ENCODE data around the gene ANOS1. TPM values are rescaled to one million over a fixed set of nuclear protein-coding genes. Genes with fewer than 3 reads are reported as not detected.

Gene ANOS1
- total and polyA plus RNA-seq, 4 donors: 36.9 to 154 (median 89.3) TPM

DNA sequence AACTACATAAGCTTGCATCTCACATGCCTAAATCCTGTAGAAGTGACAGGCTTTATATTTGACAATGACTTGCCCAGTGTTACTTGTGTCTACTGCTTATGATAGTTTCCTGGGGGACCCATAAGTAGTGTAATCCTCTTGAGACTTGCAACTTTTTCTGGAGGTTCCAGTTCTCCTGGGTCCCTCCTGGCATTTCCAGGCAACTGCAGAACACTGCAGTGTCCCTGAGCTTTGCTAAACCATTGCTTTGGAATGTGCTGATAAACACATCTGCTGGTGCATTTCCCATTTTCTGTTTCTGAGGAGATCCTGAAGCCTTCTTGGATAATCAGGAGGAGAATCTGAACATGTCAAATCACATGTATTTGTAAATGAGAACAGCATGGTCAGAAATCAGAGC, 82.0 kb downstream of the ANOS1 start:
- Histone ChIP-seq H3K9me3 (ENCODE audit: control insufficient read depth, insufficient read depth, low read length) (no peaks in the 10 kb centered on the region), H3K4me3 (ENCODE audit: low read depth, low read length) (no peak overlapping the region), H3K27me3 (ENCODE audit: control insufficient read depth, insufficient read depth, low read length) (peaks cover 3% of the 10 kb centered on the region), H3K27ac (ENCODE audit: low read depth, low read length) (no peak overlapping the region), H3K4me1 (ENCODE audit: control insufficient read depth, insufficient read depth, low read length) (peaks cover 4% of the 10 kb centered on the region), H3K36me3 (ENCODE audit: control insufficient read depth, insufficient read depth, low read length) (no peaks in the 10 kb centered on the region)
- no peak for DNase-seq (ENCODE audit: low read depth in 4 of 6, low spot score in 6 of 6)

DNA sequence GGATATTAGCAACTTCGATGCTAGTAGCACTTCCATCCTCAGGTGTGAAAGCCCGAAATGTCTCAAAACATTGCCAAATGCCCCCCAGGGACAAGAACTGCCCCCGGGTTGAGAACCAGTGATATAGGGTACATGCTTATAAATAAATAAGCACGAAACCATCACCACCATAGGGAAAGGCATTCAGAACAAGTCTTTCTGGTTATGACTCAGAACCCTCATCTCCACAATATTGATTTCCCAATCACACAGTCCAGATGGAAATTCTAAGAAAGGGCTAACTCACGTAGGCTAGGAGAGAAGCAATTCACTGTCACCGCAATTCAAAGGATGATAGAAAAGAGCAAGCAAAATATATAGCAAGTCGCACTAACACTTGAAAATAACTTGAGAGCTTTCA, 84.8 kb downstream of the ANOS1 start:
- Histone ChIP-seq H3K27me3 (ENCODE audit: control insufficient read depth, insufficient read depth, low read length) (peaks cover 6% of the 10 kb centered on the region), H3K27ac (ENCODE audit: low read depth, low read length) (no peak overlapping the region), H3K36me3 (ENCODE audit: control insufficient read depth, insufficient read depth, low read length) (no peaks in the 10 kb centered on the region), H3K4me1 (ENCODE audit: control insufficient read depth, insufficient read depth, low read length) (peaks cover 4% of the 10 kb centered on the region), H3K4me3 (ENCODE audit: low read depth, low read length) (no peak overlapping the region), H3K9me3 (ENCODE audit: control insufficient read depth, insufficient read depth, low read length) (no peaks in the 10 kb centered on the region)
- no CpG with 5 or more reads among the region's 7 CpGs for WGBS (ENCODE audit: insufficient coverage)
- DNase-seq (ENCODE audit: low read depth in 4 of 6, low spot score in 6 of 6): no peak

DNA sequence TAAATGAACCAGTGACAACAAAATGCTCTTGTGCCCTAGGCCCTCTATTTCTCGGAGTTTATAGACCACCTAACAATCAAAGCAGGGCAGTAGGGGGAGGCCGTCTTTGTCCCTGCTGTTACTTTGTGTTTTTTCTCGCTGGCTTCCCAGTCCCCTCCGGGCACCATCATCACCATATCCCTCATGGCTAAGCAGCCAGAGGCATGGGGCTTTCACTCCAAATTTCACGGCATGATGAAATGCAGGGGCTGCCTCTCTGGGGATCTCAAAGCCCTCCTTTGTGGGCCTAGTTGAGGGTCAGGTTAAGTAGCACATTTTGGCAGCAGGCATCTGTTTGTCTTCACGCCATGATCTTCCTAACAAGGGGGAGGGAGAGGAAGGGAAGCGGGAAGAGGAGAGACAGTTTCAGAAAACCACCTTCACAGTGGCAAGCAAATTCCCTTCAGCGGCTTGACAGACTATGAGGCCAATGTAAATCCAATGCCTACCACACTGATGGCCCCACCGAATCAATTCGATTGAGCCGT, 91.9 kb downstream of the ANOS1 start:
- peaks cover 4% of the 10 kb centered on the region for H3K4me1 ChIP-seq (ENCODE audit: control insufficient read depth, insufficient read depth, low read length)
- no peaks in the 10 kb centered on the region for H3K36me3 ChIP-seq (ENCODE audit: control insufficient read depth, insufficient read depth, low read length)
- peaks cover 4% of the 10 kb centered on the region for H3K27me3 ChIP-seq (ENCODE audit: control insufficient read depth, insufficient read depth, low read length)
- no peak overlapping the region for H3K4me3 ChIP-seq (ENCODE audit: low read depth, low read length)
- H3K27ac ChIP-seq (ENCODE audit: low read depth, low read length): no peak overlapping the region
- DNase-seq (ENCODE audit: low read depth in 4 of 6, low spot score in 6 of 6): peak in 2 of 6 donors; percentile 32 to 60
- WGBS (ENCODE audit: insufficient coverage): 37% methylated on average over 2 of the region's 11 CpGs
- H3K9me3 ChIP-seq (ENCODE audit: control insufficient read depth, insufficient read depth, low read length): no peaks in the 10 kb centered on the region

DNA sequence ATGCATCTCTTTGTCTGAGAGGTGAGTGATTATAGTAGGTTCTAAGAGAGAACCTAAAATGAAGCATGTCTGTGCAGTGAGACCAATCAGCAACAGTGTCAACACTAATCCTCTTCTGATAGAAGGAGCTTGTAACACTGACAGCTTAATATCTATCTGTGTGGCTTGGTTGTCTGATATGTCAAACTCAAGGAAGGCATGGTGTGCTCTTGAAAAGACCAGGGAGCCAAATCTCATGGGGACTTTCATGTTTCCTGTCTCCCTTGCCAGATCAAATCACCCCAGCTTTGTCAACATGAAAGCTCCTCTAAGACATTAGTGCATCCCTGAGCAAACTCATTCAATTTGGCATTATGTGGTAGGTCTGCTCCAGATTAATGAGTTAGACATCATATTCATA, 95.4 kb downstream of the ANOS1 start:
- H3K4me3 ChIP-seq (ENCODE audit: low read depth, low read length): no peak overlapping the region
- H3K27ac ChIP-seq (ENCODE audit: low read depth, low read length): no peak overlapping the region
- H3K36me3 ChIP-seq (ENCODE audit: control insufficient read depth, insufficient read depth, low read length): no peaks in the 10 kb centered on the region
- peaks cover 4% of the 10 kb centered on the region for H3K4me1 ChIP-seq (ENCODE audit: control insufficient read depth, insufficient read depth, low read length)
- H3K27me3 ChIP-seq (ENCODE audit: control insufficient read depth, insufficient read depth, low read length): peaks cover 2% of the 10 kb centered on the region
- no peak for DNase-seq (ENCODE audit: low read depth in 4 of 6, low spot score in 6 of 6)
- H3K9me3 ChIP-seq (ENCODE audit: control insufficient read depth, insufficient read depth, low read length): no peaks in the 10 kb centered on the region

DNA sequence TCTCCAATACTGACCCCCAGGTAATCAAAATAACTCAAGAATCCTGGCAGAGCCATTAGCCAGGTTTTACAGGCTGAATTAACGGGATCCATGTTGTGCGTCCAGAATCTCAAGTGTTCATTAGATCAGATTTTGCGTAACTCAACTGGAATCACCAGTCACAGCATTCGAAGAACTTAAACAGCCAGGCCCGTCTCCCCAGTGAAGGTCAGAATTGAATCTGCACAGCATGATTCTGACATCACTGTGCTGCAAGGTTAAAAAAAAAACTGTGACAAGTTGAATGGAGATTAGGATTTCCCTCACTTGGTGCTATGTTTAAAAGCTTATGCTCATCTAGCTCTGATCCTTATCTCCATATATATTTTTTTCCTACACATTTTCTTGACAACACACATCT, 96.1 kb downstream of the ANOS1 start:
- Histone ChIP-seq H3K4me3 (ENCODE audit: low read depth, low read length) (no peak overlapping the region), H3K9me3 (ENCODE audit: control insufficient read depth, insufficient read depth, low read length) (no peaks in the 10 kb centered on the region)
- WGBS (ENCODE audit: insufficient coverage): 69% methylated on average over 5 of the region's 5 CpGs

DNA sequence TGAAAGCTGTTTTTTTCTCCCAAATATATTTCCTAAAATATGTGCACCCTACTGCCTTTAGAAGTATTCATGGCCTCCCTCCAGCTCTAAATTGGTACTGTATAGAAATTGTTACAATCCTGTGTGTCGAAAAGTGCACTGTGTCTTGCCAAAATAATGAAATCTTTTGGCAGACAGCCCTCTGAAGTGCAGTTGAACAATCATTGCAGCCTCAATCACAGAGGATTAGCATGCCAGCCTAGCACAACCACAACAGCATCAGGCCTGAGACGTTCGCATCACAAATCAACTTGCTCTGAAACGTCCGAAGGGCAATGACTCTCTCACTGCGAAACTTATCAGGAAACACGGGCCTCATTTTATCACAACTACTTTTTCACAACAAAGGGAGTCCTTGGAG, 99.0 kb downstream of the ANOS1 start:
- DNase-seq (ENCODE audit: low read depth in 4 of 6, low spot score in 6 of 6): peak in 2 of 6 donors; percentile 66 to 71
- Histone ChIP-seq H3K9me3 (ENCODE audit: control insufficient read depth, insufficient read depth, low read length) (no peaks in the 10 kb centered on the region), H3K27me3 (ENCODE audit: control insufficient read depth, insufficient read depth, low read length) (no peaks in the 10 kb centered on the region), H3K4me3 (ENCODE audit: low read depth, low read length) (no peak overlapping the region), H3K36me3 (ENCODE audit: control insufficient read depth, insufficient read depth, low read length) (no peaks in the 10 kb centered on the region), H3K27ac (ENCODE audit: low read depth, low read length) (no peak overlapping the region), H3K4me1 (ENCODE audit: control insufficient read depth, insufficient read depth, low read length) (no peaks in the 10 kb centered on the region)
- WGBS (ENCODE audit: insufficient coverage): no CpG with 5 or more reads among the region's 7 CpGs

More for the DNA sequence above, 96.1 kb downstream of the ANOS1 start:
- Histone ChIP-seq H3K4me1 (ENCODE audit: control insufficient read depth, insufficient read depth, low read length) (peaks cover 4% of the 10 kb centered on the region), H3K27me3 (ENCODE audit: control insufficient read depth, insufficient read depth, low read length) (no peaks in the 10 kb centered on the region), H3K27ac (ENCODE audit: low read depth, low read length) (no peak overlapping the region), H3K36me3 (ENCODE audit: control insufficient read depth, insufficient read depth, low read length) (no peaks in the 10 kb centered on the region)
- DNase-seq (ENCODE audit: low read depth in 4 of 6, low spot score in 6 of 6): peak in 1 of 6 donors; percentile 14

DNA sequence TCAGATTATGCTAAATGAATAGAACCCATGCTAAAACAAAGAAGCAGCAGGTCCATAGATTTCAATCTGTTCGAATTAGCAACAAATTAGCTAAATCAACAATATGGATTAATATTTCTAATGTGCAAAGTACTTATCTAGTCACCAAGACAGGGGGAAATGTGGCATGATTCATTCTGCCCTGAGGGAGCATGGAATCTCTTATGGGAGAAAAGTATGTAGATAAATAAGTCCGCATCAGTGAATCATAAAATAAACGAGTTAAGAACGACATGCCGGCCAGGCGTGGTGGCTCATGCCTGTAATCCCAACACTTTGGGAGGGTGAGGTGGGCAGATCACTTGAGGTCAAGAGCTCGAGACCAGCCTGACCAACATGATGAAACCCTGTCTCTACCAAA, 102.1 kb downstream of the ANOS1 start:
- H3K4me3 ChIP-seq (ENCODE audit: low read depth, low read length): no peak overlapping the region
- WGBS (ENCODE audit: insufficient coverage): 100% methylated on average over 4 of the region's 7 CpGs
- no peaks in the 10 kb centered on the region for H3K36me3 ChIP-seq (ENCODE audit: control insufficient read depth, insufficient read depth, low read length)
- no peaks in the 10 kb centered on the region for H3K9me3 ChIP-seq (ENCODE audit: control insufficient read depth, insufficient read depth, low read length)
- no peak for DNase-seq (ENCODE audit: low read depth in 4 of 6, low spot score in 6 of 6)
- no peak overlapping the region for H3K27ac ChIP-seq (ENCODE audit: low read depth, low read length)
- H3K27me3 ChIP-seq (ENCODE audit: control insufficient read depth, insufficient read depth, low read length): no peaks in the 10 kb centered on the region
- no peaks in the 10 kb centered on the region for H3K4me1 ChIP-seq (ENCODE audit: control insufficient read depth, insufficient read depth, low read length)

DNA sequence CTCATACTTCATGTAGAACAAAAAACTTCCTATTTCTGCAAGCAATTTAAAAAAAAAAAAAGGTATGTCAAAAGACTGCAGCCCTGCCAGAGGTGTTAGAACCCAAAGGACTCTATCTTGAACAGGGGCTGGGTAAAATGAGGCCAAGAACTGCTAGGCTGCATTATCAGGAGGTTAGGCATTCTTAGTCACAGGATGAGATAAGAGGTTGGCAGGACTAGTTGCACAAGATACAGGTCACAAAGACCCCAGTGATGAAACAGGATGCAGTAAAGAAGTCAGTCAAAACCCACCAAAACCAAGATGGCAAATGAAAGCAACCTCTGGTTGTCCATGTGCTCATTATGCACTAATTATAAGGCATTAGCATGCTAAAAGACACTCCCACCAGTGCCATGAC, 104.1 kb downstream of the ANOS1 start:
- no peak overlapping the region for H3K27ac ChIP-seq (ENCODE audit: low read depth, low read length)
- H3K27me3 ChIP-seq (ENCODE audit: control insufficient read depth, insufficient read depth, low read length): no peaks in the 10 kb centered on the region
- H3K4me1 ChIP-seq (ENCODE audit: control insufficient read depth, insufficient read depth, low read length): no peaks in the 10 kb centered on the region
- no peaks in the 10 kb centered on the region for H3K9me3 ChIP-seq (ENCODE audit: control insufficient read depth, insufficient read depth, low read length)
- no peak overlapping the region for H3K4me3 ChIP-seq (ENCODE audit: low read depth, low read length)
- no peak for DNase-seq (ENCODE audit: low read depth in 4 of 6, low spot score in 6 of 6)
- H3K36me3 ChIP-seq (ENCODE audit: control insufficient read depth, insufficient read depth, low read length): no peaks in the 10 kb centered on the region

DNA sequence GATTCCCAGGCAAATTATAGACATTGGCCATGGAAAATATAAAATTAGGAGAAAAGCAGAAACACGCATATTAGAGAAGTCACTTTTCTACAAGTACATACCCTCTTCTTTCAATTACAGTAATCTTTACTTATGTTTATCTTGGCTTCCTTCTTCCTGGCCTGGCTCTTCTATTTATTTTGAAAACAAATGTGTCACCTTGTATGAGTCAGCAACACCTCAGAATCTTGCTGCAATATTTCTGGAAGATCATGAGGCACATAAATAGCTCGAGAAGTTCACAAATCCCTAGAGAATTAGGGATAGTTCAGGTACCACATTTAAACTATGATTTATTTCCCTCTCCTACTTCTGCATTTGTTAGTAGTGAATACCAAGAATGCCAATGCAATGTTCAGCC, 124.6 kb downstream of the ANOS1 start:
- Histone ChIP-seq H3K4me3 (ENCODE audit: low read depth, low read length) (no peak overlapping the region), H3K27ac (ENCODE audit: low read depth, low read length) (no peak overlapping the region), H3K36me3 (ENCODE audit: control insufficient read depth, insufficient read depth, low read length) (no peaks in the 10 kb centered on the region), H3K27me3 (ENCODE audit: control insufficient read depth, insufficient read depth, low read length) (no peaks in the 10 kb centered on the region), H3K9me3 (ENCODE audit: control insufficient read depth, insufficient read depth, low read length) (peaks cover 4% of the 10 kb centered on the region), H3K4me1 (ENCODE audit: control insufficient read depth, insufficient read depth, low read length) (no peaks in the 10 kb centered on the region)
- DNase-seq (ENCODE audit: low read depth in 4 of 6, low spot score in 6 of 6): no peak
- WGBS (ENCODE audit: insufficient coverage): no CpG with 5 or more reads among the region's 2 CpGs

DNA sequence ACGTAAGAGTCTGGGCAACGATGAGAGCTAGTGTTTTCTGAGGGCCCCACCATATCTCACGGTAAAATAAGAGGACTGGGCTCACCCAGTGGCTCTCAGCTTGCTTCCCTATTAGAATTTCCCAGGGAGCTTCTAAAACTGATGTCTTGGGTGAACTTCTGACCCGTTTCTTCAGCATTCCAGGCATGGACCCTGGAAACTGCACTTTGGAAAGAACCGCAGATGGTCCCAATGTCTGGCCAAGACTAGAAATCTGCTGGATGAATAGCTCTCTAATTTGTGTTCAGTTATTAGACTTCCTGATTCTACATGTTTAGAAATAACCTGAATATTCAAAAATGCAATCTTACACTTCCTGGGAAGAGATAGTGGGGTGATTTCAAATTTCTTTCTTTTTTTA, 127.8 kb downstream of the ANOS1 start:
- H3K36me3 ChIP-seq (ENCODE audit: control insufficient read depth, insufficient read depth, low read length): no peaks in the 10 kb centered on the region
- no peaks in the 10 kb centered on the region for H3K9me3 ChIP-seq (ENCODE audit: control insufficient read depth, insufficient read depth, low read length)
- DNase-seq (ENCODE audit: low read depth in 4 of 6, low spot score in 6 of 6): peak in 2 of 6 donors; percentile 9 to 34
- WGBS (ENCODE audit: insufficient coverage): 64% methylated on average over 4 of the region's 5 CpGs
- no peaks in the 10 kb centered on the region for H3K4me1 ChIP-seq (ENCODE audit: control insufficient read depth, insufficient read depth, low read length)
- no peaks in the 10 kb centered on the region for H3K27me3 ChIP-seq (ENCODE audit: control insufficient read depth, insufficient read depth, low read length)
- H3K4me3 ChIP-seq (ENCODE audit: low read depth, low read length): no peak overlapping the region
- H3K27ac ChIP-seq (ENCODE audit: low read depth, low read length): no peak overlapping the region

Measured in spinal cord (tissue), 10 donors.